ENCODE data around the gene NRXN3. TPM values are rescaled to one million over a fixed set of nuclear protein-coding genes. Genes with fewer than 3 reads are reported as not detected.
A peak's percentile ranks its signal among the peaks of the same experiment; 100 is the strongest.

NRXN3 gene
- total RNA-seq, 1 donor from 2014 or later = 19.8 TPM

- H3K9me3 Mint-ChIP-seq = no peaks in the 10 kb centered on the region
- H3K36me3 Mint-ChIP-seq = no peaks in the 10 kb centered on the region
- H3K27ac Mint-ChIP-seq = no peak overlapping the region
- H3K4me3 Mint-ChIP-seq = no peak overlapping the region
- TF ChIP-seq, protein P1, sequence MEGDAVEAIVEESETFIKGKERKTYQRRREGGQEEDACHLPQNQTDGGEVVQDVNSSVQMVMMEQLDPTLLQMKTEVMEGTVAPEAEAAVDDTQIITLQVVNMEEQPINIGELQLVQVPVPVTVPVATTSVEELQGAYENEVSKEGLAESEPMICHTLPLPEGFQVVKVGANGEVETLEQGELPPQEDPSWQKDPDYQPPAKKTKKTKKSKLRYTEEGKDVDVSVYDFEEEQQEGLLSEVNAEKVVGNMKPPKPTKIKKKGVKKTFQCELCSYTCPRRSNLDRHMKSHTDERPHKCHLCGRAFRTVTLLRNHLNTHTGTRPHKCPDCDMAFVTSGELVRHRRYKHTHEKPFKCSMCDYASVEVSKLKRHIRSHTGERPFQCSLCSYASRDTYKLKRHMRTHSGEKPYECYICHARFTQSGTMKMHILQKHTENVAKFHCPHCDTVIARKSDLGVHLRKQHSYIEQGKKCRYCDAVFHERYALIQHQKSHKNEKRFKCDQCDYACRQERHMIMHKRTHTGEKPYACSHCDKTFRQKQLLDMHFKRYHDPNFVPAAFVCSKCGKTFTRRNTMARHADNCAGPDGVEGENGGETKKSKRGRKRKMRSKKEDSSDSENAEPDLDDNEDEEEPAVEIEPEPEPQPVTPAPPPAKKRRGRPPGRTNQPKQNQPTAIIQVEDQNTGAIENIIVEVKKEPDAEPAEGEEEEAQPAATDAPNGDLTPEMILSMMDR (conservative IDR thresholded peaks at IDR 0.05) = no peak
- no peaks in the 10 kb centered on the region for H3K4me1 Mint-ChIP-seq (ENCODE audit: unreplicated experiment)
- DNase-seq (ENCODE audit: extremely low spot score, unreplicated experiment) = no peak
- H3K27me3 Mint-ChIP-seq = peaks cover 14% of the 10 kb centered on the region
Measured at GRCh38 chr14:79271122-79271521, 1100.9 kb downstream of the NRXN3 start.

DNA sequence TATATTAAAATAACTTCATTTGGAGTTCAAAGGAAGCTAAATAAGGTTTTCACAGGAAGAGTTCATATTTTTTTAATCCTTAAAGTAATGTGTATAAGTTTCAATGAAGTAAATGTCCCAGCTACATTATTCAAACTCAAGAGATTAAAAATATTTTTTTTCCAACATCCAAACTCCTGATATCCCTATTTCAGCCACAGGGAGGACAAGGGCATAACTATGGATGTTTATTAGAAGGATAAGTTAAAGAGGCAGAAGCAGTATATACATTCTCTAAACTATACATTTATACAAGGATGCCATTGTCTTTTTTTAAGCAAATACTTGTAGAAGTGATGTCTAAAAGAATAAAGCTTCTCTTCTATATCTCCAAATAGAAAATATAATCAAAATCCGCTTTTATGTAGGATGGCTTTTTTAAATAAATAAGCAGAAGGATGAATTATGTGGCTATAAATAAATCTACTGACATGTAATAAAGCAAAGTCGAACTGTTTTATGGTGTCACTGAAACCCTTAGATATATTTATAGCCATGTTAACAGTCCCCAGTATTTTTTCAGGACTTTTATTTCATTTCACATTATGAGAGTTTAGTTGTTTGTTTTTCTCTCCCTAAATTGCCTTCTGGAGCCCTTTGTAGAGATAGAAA is 1104.6 kb downstream of the NRXN3 start:
- Mint-ChIP-seq H3K27ac (no peak overlapping the region), H3K9me3 (no peaks in the 10 kb centered on the region), H3K36me3 (no peaks in the 10 kb centered on the region), H3K4me1 (ENCODE audit: unreplicated experiment) (peaks cover 6% of the 10 kb centered on the region), H3K4me3 (no peak overlapping the region), H3K27me3 (peaks cover 50% of the 10 kb centered on the region)
- TF ChIP-seq, protein P1 (conservative IDR thresholded peaks at IDR 0.05) = peak; percentile 60
- DNase-seq (ENCODE audit: extremely low spot score, unreplicated experiment) = no peak

- no peaks in the 10 kb centered on the region for H3K9me3 Mint-ChIP-seq
- peaks cover 10% of the 10 kb centered on the region for H3K4me1 Mint-ChIP-seq (ENCODE audit: unreplicated experiment)
- DNase-seq (ENCODE audit: extremely low spot score, unreplicated experiment) = no peak
- H3K36me3 Mint-ChIP-seq = no peaks in the 10 kb centered on the region
- H3K4me3 Mint-ChIP-seq = no peak overlapping the region
- no peak overlapping the region for H3K27ac Mint-ChIP-seq
- TF ChIP-seq, protein P1 (conservative IDR thresholded peaks at IDR 0.05) = no peak
- H3K27me3 Mint-ChIP-seq = peaks cover 55% of the 10 kb centered on the region
Measured at GRCh38 chr14:79275292-79275655, 1105.1 kb downstream of the NRXN3 start.

- TF ChIP-seq, protein P1 (conservative IDR thresholded peaks at IDR 0.05) = no peak
- DNase-seq (ENCODE audit: extremely low spot score, unreplicated experiment) = no peak
- Mint-ChIP-seq H3K4me3 (peak overlapping the region; percentile 99), H3K27ac (no peak overlapping the region), H3K27me3 (peaks cover 68% of the 10 kb centered on the region), H3K4me1 (ENCODE audit: unreplicated experiment) (peaks cover 39% of the 10 kb centered on the region), H3K36me3 (peaks cover 4% of the 10 kb centered on the region), H3K9me3 (no peaks in the 10 kb centered on the region)
Measured at GRCh38 chr14:79278286-79278797, 1108.2 kb downstream of the NRXN3 start.

- peaks cover 40% of the 10 kb centered on the region for H3K4me1 Mint-ChIP-seq (ENCODE audit: unreplicated experiment)
- H3K27me3 Mint-ChIP-seq = peaks cover 69% of the 10 kb centered on the region
- TF ChIP-seq, protein P1 (conservative IDR thresholded peaks at IDR 0.05) = peak; percentile 24
- peaks cover 4% of the 10 kb centered on the region for H3K36me3 Mint-ChIP-seq
- no peaks in the 10 kb centered on the region for H3K9me3 Mint-ChIP-seq
- peak overlapping the region; percentile 99 for H3K4me3 Mint-ChIP-seq
- H3K27ac Mint-ChIP-seq = peak overlapping the region; percentile 87
- DNase-seq (ENCODE audit: extremely low spot score, unreplicated experiment) = peak; percentile 85
Measured at GRCh38 chr14:79278798-79279644, 1108.8 kb downstream of the NRXN3 start.
